DMS153 treated with DMSO at 0.1 percent for 48 hours (cell line): ENCODE data around the gene PGBD5.

Source experiments
- DNase-seq: peaks from one replicate; lab custom pipeline; 2025; ENCODE audit not compliant: unreplicated experiment; lab: John Stamatoyannopoulos, UW

The PGBD5 gene

GRCh38 chr1:230283678-230284077 lies 142.5 kb downstream of the PGBD5 start:
- DNase-seq: no peak

- DNase-seq: peak; percentile 94
Measured at GRCh38 chr1:230282157-230282556, 144.0 kb downstream of the PGBD5 start.

- DNase-seq: no peak
Measured at GRCh38 chr1:230281556-230281955, 144.6 kb downstream of the PGBD5 start.

GRCh38 chr1:230280906-230281413 lies 145.2 kb downstream of the PGBD5 start:
- DNase-seq: no peak

DNA sequence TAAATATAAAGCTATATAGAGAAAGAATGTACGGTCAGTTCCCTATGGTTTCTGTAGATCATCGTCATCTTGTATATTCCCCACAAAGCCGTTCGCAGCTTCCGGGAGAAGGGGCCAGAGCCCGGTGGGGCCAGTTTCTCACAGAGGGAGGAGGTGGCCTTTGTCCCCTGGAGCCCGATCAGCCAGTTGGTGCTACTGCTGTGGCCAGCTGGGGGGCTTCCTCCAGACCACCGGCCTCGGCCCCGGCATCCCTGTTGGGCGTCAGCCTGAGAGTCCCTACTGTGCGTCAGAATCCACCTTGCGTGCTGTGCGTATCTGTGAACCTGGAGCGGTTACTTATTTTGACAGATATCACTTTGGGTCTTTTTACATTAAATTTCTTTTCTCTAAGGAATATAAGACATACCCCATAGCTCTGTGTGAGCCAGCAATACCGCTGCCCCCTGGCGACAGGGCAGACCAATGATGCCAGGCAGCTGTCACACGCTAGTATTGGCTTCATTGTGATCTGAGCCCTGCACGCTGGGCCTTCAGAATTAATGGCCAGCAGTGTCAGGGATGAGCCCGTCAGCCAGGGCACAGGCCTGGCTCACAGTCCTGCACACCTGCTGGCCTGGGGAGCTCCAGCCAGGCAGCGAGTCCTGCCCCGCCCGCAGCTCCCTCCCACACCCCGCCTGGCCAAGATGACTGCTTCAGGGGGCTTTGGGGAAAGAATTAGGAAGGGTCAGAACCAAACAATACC lies 145.9 kb downstream of the PGBD5 start:
- no peak for DNase-seq

- no peak for DNase-seq
Measured at GRCh38 chr1:230279583-230279945, 146.6 kb downstream of the PGBD5 start.

- no peak for DNase-seq
Measured at GRCh38 chr1:230278871-230279582, 147.1 kb downstream of the PGBD5 start.

DNA sequence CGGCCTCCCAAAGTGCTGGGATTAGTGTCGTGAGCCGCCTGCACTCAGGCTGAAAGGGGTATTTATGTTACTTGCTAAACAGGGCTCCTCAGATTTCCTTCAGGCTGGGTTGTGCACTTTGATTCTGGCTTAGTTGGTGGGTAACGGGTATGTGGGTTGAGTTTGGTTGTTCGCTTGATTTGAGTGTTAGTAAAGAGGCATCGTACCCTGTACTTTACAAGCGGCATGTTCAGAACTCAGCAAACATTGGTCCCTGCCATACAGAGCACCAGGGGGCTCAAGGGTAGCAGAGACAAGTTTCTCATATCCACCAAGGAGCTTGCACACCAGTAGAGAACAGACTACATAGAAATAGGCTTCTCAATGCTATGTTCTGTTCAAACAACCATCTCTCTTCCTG lies 147.8 kb downstream of the PGBD5 start:
- no peak for DNase-seq

DNA sequence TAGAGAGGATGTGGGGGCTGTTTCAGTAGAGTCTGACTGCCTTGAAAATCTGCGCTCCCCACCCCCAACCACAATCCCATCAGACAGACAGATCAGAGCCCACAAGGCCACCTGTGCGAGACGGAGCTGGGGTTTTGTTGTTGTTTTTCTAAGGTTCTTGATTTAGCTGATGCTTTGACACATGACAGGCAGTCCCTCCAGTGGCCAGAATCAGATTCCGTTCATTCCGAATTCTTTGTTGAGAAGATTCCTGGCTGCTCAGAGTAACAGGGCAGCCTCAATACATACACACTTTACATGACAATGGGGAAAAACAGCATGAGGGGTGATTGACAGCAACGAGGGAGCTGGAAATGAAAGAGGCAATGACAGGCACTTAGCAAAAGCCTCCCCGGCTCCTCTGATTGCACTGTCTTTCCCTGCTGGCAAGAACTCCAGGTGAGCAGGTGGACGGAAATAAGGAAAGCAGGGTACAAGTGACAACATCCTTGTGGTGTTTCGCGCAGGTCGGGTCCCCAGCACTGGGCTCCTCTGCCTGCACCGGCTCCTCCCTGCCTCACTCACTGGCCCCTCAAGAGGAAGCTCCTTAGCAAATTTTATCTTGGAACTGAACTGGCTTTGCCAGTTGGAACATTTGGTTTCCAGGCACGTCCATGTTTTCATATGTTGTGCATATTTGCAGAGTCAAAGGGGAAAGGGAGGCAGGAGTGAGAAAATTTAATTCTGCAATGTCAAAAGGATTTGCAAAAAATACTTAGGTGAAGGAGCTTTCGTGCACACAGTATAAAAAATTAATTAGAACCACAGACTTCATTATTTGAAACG lies 148.7 kb downstream of the PGBD5 start:
- DNase-seq: peak; percentile 66

GRCh38 chr1:230276401-230276800 lies 149.7 kb downstream of the PGBD5 start:
- DNase-seq: no peak

DNA sequence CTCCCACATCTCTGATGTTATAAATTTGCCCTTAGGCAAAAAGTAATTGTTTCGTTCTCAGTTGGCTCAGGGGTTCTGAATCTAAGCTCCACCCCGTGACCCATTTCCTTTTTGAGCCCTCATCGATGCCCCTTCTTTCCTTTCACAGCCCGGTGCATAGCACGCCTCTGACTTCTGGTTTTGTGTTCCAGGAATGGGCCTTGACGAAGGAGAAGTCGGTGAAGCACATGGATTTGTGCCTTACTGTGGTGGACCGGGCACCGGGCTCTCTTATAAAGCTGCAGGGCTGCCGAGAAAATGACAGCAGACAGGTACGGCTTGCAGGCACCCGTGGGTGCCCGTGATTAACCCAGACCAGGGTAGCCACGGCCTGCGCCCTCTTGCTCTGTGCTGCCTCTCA lies 151.9 kb downstream of the PGBD5 start:
- DNase-seq: no peak

GRCh38 chr1:230273141-230273710 lies 152.9 kb downstream of the PGBD5 start:
- DNase-seq: no peak

- DNase-seq: no peak
Measured at GRCh38 chr1:230272557-230272956, 153.6 kb downstream of the PGBD5 start.

- DNase-seq: no peak
Measured at GRCh38 chr1:230271300-230272035, 154.7 kb downstream of the PGBD5 start.

DNA sequence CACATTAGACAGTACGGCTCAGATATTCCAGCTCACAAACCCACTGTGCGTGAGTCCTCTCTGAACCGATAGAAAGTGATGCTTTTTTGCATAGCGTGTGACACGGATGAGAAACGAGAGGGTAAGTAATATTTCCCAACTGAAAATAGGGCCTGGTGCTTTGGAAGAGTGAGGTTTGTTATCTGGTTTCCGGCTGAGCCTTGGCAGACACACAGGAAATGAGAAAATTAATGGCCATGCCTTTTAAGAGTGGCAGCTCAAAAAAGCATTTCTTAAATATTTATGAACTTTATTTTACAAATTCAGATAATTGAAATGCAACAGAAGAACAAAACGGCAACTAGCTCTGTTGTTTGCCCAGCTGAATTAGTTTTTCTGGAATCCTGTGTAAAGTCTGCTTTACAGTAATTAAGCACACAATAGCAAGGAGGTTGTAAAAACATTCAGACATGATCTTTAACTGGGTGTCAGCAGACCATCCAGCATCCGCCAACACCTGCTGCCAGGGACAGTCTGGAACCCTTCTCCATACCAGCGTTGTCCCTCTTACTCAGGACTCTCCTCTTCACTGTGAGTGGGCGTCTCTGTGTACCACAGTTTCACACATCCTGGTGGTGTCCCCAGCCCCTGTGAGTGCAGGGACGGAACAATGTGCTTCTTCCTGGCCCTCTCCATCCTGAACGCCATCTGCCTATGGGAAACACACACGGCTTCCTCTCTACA lies 155.4 kb downstream of the PGBD5 start:
- DNase-seq: peak; percentile 100

GRCh38 chr1:230270185-230270558 lies 156.0 kb downstream of the PGBD5 start:
- no peak for DNase-seq

DNA sequence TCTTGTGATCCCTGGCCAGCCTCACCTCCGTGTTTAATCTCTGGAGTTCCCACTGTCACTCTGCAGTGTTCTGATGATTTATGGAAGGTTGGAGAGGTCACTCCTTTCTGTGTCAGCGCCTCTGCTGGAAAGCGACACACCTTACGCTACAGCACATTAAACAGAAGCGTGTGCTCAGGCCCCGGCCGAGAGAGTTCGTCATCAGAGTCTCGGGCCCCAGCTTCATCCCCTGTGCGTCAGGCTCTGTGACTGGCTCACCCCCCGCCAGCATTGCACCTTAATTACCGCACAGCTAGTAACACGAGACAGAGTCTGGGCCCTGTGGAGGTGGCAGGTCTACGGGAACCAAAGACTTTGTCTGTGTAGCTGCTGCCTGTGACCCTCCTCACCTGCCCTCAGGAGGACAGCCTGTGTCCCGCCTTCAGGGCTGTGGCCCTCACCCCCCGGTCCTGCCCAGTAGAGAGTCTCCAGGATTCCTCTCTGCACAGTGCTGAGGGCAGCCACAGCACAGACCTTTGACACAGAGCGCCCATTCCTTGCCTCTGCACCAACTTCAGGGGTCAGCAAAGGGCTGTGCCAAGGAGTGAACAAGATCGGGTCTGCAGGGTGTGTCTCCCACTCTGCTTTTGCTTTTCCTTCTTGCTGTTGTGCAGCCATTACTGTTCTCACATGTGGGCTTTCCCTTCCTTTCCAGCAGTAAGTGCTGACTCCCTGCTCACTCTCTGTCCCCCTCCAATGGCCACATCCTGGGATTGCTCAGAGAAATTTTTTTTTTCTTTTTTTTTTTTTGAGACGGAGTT lies 157.6 kb downstream of the PGBD5 start:
- peak; percentile 82 for DNase-seq

DNA sequence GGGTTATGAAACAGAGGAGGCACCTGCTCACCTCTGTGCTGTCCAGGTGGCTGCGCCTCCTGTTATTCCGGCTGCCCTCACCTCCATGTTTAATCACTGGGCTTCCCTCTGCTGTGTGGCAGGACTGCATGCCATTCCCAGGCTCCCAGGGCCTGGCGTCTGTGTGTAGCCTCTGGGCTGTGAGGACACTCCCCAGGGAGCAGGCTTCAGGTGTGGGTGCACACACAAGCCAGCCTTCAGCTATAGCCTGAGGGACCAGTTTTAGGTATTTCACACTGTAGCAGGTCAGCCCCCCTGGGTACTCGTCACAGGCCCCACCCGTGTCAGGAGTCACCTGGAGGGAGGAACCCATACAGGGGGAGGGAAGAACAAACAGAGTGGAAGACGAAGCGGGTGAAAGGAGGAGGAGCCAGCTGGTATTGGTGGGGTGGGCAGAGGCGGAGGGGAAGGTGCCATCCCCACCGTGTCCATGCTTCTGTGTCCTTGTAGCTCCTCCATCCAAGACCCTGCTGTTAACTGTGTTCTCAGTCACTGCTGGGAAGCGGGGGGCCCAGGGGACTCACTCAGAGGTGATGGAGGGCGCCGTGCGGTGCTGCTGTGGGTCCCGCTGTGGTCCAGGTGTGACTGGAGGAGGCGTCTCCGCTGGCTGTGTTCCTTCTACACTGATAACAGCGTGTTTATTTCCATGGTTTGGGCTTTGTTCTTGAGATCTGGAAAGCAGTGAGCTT lies 158.6 kb downstream of the PGBD5 start:
- DNase-seq: peak; percentile 97
